Stimulated activated CD4-positive, alpha-beta T cell treated with anti-CD3 and anti-CD28 coated beads, TNF-alpha, amount 100 ng/mL, for 24 hours (primary cell): Measurements from ENCODE around the gene DDI2.

Source experiments
- DNase-seq, 3 experiments: peaks; one replicate each; pipeline ENCODE4 v3.0.0-alpha.2; 2020; ENCODE audit warnings: low read depth in 3 of 3

DDI2 gene

DNA sequence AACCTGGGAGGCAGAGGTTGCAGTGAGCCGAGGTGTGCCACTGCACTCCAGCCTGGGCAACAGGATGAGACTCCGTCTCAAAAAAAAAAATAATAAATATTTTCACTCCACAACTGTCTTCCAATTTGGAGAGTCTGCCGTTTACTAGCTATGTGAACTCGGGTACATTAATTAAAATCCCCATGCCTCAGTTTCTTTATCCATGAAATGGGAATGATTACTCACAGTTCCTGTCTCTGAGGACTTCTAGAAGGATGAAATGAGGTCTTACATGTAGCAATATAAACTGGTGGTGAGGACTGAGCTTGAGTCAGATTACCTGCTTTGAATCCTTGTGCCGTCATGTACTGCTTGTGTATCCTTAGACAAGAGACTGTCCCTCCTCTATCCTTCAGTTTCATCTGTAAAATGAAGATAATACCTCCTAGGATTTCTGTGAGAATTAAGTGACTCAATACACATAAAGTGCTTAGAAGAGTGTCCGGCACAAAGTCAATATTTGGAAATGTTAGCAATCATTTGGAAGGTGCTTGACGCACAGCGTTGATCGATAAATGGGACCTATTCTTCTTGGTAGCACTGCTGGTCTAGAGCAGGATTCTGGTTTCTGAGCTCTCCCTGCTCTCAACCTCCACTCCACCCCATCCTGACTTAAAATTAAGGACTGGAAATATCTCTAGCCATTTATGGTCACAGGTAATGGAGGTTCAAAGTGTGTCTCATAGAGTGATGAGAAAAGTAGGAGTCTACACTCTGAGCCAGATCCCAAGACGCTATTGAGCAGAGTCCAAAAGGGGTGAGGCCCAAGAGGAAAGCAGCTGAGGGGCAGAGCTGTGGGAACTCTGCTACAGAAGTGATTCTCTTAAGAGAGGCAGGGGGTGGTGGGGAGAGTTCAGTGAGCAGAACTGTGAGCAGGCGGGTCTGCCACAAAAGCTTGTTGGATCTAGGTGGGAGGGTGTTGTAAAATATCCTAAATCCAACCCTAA lies 11.6 kb upstream of the DDI2 start:
- no peak for DNase-seq

DNA sequence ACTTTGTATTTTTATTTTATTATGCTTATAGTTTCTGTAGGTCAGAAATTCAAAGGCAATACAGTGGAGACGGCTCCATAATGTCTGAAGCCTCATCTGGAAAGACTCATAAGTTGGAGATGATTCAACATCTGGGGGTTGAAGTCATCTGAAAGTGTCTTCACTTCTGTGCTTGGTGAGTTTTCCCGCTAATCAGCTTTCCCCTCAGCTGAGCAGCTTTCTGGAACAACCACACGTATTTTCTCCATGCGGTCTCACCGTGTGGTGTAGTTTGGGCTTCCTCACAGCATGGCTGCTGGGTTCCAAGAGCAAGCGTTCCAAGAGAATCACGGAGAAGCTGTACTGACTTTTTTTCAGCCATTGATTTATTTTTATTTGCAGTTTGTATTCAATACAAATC lies 7.6 kb upstream of the DDI2 start:
- DNase-seq, result no peak

DNA sequence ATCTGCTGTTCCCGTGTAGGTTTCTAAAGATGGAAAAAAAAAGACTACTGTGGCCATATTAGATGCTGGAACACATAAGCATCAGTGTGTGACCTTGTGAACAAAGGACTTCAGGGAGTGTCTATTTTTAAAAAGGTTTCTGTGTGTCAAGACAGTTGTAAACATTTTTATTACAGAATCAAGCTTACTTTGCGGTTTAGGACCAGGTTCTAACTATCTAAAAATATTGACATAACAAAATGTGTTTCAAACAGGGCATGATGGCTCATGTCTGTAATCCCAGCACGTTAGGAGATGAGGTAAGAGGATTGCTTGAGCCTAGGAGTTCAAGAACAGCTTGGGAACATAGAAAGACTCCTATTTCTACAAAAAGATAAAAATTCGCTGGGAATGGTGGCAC lies 7.1 kb upstream of the DDI2 start:
- DNase-seq, result no peak

DNA sequence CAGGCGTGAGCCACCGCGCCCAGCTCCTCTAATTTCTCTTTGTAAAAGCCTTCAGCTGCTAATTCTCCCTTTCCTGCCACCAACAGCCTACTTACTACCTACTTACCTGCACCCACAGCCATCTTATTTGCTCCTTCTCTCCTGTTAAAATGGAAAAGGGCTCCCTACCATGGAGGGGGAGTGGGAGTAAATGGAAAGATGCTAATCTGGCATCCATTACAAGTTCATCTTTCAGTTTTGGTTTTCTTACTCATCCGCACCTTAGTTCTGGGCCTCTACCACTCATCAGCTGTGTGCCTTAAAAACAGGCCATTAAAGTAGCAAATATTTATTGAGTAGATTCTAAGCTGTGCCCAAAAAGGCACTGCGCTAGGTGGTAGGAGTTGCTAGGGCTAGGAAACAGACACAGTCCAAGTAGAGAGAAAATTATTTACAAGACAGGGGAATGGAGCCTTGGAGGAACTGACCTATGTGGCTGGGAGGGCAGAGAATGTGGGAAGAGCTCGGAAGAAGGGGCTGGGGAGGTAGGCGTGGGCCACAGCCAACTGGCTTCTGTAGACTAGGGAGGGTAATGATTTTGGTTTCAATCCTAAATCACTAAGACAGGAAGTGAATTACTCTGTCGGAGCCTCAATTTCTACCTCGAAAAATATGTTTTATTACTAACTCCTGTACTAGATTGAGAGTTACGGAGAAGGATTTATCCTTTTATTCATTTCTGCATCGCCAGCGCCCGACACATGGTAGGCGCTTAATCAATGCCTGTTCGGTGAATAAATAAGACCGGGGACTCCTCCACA lies 685 bp upstream of the DDI2 start:
- no peak for DNase-seq

DNA sequence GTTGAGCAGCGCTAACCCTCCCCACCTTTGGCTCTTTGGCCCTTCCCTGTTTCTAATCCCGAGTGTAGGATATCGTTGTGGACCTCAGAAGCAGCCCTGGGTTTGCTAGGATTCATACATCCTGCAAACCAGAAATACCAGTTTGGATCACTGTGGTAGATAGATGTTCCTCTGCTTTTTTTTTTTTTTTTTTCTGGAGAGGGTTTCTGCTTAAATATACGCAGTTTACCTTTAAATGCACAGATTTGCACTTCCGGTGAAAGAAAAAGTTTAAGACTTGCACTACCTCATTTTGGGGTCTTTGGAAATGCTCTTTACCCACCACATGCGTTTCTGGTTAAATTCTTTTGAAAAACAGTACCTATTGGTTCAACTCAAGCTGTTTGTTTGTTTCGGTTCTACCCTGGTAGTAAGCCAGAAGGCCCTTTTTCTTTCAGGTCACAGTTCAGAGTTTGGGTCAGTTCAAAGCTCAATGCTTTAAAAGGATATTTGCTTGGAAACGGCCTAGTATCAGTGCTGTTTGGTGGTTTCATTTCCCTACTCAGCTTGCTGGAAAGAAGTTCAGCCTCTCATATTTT lies 908 bp downstream of the DDI2 start:
- DNase-seq, result no peak

DNA sequence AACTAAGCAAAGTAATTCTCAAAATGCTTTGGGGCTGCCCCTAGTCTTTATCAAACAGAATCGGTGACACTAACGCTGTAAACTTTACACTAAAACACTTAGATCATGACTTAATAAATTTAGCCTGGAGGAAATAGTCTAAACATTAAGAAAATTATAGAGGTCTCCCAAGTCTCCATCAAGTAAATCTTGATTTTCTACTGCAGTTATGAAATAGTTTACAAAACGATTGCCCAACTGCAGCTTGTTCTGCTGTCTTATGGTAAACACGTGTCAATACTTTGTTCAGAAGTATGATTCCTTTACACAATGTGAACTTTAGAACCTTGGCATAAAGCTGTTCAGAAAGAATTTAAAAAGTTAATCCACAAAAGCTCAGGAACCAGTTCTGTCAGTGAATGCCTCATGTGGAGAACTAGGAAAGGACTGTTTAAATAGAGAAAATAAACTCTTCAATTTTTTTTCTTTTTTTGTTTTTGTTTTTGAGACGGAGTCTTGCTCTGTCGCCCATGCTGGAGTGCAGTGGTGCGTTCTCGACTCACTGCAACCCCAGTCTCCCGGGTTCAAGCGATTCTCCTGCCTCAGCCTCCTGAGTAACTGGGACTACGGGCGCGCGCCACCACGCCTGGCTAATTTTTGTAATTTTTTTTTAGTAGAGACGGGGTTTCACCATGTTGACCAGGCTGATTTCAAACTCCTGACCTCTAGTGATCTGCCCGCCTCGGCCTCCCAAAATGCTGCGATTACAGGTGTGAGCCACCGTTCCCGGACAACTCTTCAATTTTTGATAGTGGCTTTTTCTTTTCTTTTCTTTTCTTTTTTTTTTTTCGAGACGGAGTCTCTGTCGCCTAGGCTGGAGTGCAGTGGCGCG lies 1.6 kb downstream of the DDI2 start:
- DNase-seq, result no peak

DNA sequence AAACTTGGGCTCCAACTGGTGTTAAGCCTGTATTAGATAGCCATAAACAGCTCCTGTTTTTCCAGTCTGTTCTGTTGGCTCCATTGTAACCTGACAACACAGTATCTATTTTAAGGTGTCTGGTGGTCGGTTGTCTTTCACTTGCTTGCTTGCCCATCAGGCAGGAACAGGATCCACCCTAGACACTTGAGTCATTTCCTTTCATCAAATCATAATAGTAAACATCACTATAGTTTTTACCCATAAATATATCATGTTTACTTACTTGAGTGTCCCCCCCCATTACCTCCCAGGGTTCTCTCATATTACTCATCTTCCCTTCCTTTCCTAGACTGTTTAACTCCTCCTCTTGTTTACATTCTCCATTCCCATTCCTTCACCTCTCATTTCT lies 2.9 kb downstream of the DDI2 start:
- no peak for DNase-seq

DNA sequence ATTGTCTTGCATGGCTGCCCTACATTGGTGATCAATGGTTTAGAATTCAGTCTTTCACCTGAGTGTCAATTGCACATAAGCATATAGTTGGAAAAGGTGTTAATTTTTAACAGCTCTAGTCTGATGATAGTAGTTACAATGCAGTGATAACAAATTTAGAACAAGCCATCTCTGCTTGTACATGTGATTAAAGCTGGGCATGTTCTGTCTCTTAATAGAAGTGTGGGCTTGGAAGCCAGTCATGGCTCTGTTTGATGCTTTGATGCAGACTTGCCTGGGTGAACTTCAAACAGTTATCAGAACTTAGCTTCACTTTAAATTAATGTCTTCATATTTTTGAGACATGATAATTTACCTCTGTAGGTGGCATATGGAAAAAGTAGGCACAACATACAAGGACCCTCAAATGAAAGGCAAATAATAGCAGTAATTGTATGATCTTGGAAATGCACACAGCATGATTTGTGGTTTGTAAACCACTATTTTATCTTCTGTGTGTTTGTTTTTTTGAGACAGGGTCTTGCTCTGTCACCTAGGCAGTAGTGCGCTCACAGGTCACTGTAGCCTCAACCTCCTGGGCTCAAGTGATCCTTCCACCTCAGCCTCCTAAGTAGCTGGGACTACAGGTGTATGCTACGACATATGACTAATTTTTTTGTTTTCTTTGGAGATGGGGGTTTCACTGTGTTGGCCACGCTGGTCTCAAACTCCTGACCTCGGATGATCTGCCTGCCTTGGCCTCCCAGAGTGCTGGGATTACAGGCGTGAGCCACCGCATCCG lies 3.8 kb downstream of the DDI2 start:
- DNase-seq, result no peak

DNA sequence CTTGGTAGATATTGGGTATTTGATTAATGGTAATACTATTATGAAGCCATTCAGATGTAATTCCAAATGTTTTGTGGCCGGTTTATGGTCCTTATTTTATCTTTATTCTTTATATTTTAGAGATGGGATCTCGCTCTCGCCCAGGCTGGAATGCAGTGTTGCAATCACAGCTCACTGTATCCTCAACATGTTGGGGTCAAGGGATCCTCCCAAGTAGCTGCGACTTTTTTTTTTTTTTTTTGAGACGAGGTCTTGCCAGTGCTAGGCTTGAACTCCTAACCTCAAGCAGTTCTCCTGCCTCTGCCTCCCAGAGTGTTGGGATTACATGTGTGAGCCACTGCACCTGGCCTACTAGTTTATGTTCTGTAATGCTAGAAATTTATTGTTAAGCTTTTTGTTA lies 4.7 kb downstream of the DDI2 start:
- DNase-seq, result no peak

DNA sequence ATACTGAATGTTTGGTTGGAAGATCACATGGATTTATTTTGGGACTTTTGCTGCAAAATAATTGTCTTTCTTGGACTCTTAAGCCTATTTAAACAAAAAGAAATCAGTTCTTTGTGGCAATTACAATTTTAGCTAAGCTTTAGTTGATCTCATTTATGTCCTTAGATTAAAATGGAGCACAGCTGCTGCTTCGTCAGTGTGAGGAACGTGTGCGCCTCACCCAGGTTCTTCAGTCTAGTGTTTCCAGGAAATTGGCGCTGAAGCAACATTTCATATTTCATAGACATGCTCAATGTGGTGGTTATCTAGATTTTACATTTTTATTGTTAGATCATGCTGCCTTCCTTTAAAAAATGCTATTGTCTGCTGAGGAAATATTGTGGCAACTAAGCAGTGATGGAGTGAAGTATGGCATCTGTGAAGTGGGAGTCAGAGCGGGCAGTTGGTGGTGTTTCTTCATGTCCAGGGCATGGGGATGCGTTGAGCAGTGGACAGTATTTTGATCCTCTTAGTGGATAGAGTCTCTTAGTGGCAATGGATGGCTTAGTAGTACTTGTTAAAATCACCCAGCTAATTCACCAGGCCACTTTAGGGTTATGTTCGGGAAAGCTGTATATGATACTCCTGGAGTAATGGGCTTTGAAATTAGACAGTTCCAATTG lies 5.6 kb downstream of the DDI2 start:
- DNase-seq, result no peak

DNA sequence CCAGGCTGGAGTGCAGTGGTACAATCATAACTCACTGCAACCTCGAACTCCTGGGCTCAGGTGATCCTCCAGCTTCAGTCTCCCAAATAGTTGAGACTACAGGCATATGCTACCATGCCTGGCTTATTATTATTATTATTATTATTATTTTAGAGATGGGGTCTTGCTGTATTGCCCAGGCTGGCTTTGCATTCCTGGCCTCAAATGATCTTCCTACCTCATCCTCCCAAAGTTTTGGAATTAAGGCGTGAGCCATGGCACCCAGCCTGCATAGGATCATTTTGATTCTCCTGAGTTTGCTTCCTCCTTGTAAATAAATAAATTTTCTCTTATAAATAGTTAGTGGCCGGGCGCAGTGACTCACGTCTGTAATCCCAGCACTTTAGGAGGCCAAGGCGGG lies 6.2 kb downstream of the DDI2 start:
- DNase-seq, result no peak

DNA sequence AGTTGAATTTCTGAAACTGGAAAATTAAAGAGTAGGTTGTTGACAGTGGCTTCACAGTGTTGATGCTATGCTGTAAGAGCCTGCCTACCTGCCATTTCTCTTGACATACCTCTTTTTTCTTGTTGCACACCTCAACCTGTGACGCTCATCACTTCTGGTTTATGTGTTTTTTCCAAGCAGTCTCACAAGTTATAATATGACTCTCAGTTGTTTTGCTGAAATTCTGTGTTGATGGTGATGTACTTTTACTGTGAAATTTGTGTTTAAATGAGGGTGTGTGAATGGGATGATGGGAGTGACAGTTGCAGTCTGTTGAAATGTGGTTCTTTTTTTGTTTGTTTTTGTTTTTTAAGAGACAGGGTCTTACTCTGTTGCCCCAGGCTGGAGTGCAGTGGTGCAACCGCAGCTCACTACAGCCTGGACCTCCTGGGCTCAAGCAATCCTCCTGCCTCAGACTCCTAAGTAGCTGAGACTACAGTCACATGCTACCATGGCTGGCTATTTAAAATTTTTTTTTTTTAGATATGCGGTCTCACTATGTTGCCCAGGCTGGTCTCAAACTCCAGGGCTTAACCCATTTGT lies 7.0 kb downstream of the DDI2 start:
- no peak for DNase-seq

DNA sequence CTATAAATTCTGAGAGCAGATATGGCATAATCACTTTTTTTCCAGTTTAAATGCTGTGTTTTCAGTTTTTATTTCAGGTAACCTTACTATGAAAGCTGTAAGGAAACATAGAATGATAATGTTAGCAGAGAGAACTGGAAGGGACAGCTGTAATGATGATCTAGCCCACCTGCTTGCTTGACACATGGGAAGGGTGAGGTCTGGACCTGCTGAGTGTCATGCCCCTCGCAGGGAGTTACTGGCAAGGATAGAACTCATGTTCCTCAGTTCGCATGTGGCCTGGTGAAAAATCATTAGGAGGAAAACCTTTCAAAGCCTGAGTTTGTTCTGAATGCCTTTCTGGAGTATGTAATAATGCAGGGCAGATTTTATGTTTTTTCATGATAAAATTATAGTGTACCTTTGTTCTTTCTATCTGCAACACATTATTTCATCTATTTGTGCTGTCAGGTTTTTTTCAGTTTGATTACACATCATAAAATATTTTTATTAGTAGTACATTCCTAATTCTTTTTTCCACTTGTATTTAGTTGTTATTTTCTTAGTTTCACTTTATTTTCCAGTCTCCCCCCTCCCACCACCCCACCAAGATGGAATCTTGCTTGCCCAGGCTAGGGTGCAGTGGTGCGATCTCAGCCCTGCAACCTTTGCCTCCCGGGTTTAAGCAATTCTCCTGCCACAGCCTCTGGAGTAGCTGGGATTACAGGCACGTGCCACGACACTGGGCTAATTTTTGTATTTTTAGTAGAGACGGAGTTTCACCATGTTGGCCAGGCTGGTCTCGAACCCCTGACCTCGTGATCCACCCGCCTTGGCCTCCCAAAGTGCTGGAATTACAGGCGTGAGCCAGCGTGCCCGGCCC lies 8.0 kb downstream of the DDI2 start:
- DNase-seq, result no peak

DNA sequence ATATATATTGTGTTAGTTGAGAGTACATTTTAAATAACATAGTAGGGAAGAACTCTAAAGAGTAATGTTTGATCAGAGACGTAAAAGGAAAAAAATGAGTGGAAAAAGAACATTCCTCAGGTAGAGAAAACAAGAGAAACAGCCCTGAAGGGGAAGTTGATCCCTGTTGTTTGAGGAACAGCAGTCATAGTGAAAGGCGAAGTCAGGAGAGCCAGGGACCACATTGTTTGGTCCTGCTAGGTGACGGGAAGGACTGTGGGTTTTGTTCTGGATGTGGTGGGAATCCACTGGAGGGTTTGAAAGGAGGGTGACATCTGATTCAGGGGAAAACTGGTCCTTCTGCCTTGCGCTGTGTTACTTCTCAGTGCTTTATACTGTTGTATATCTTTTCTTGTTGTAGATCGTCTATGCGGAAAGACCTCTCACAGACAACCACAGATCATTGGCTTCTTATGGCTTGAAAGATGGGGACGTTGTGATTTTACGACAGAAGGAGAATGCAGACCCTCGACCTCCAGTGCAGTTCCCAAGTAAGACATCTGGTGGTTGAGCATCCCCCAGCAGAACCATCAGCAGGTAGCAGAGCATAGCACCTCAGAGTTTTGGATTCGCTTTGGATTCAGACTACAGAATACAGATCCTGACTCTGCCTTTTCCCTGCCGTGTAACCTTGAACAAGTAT lies 9.2 kb downstream of the DDI2 start:
- DNase-seq, result no peak

DNA sequence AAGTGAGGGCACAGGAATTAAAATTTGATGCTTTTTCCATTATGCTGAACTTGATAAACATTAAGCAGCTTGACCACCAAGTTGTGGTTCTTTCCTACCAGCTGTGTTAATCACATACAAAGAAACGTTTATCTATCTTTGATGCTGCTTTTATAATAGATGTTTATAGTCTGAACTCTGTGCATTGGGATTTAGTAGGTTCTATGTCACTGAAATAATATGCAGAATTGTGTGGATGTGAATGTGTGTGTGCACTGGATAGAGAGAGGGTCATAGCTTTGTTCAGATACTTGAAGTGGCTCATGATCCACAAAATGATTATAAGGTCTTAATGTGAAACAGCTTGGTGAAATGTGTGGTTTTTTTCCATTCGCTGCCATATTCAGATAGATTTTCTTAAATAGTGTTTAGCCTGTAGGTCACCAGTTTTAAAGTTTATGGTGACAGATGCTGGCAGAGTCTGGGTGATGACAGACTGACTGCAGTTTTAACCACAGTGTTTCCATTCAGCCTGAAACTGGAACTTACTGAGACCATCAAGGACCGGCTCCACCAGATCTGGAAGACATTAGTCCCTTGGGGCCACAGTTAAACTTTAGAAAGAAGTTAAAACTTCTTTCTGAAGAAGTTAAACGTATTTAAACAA lies 10.2 kb downstream of the DDI2 start:
- DNase-seq, result no peak

DNA sequence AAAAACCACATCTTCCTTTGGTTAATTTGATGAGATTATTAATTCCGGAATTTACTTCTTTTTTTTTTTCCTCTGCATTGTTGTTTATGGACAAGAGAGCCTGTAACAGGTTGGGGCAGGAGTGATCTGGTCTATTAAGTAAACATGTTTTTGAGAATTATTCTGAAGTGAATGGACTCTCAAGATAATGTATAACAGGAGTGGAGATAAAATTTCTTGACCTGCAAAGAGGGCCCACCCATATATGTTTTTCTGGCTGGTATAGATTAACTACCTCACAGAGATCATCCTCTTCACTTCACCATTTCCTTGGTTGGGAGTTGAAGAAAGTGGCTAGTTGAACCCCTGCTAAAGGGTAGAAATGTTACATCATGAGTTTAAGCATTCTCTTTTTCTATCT lies 10.7 kb downstream of the DDI2 start:
- DNase-seq, result no peak

DNA sequence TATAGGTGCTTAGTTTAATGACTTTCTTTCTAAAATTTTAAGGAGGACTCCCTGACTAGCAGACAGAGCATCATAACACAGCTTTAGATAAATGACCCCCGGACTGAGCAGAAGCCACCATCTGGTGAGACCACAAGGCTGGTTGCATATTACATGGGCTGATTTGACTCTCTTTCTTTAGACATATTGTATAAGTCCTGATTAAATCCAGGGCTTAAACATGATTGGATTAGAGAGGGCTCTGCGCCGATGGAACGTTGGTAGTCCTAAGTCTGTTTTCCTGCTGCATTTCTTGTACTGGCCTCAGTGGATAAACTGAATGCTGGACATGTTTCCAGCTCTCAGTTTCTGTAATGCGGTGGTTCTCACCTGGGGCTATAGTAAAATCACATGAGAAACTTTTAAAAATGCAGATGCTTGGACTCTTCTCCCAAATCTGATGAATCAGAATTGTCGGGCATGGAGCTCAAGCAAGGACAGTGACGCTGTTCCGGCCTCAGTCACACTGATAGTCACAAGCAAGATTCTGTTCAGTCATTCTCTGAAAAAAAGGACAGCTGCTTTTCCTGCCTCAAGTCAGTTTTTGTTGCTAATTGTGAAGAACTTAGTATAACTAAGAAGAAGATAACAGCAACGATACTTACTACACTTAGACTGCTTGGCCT lies 16.6 kb downstream of the DDI2 start:
- no peak for DNase-seq
